Ramos (cell line): ENCODE measurements around the gene GALNT18.

Source experiments
- in situ Hi-C: fragments of 300-500 bp; cut with MboI; formaldehyde crosslinking; loops from one replicate; pipeline ENCODE4 v1.14.3; 2022; ENCODE audit warnings: low sequenced_read_pairs; ENCODE audit not compliant: unreplicated experiment

Gene GALNT18

DNA sequence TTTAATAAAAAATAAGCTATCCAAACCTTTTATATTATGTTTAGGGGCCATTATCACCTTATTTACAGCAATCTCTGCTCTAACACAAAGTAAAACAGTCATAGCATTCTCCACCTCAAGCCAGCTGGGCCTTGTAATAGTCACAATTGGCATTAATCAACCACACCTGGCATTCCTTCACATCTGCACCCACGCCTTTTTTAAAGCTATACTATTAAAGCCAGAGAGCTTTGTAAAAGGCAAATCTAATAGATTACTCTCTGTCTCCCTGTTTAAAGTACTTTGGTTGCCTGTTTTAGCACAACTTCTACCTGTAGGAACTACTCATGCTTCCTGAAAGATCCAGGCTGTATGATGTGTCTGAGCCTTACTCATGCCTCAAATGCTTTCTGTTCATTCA, 381.8 kb downstream of the GALNT18 start:
- in situ Hi-C loops, result no loop called here

DNA sequence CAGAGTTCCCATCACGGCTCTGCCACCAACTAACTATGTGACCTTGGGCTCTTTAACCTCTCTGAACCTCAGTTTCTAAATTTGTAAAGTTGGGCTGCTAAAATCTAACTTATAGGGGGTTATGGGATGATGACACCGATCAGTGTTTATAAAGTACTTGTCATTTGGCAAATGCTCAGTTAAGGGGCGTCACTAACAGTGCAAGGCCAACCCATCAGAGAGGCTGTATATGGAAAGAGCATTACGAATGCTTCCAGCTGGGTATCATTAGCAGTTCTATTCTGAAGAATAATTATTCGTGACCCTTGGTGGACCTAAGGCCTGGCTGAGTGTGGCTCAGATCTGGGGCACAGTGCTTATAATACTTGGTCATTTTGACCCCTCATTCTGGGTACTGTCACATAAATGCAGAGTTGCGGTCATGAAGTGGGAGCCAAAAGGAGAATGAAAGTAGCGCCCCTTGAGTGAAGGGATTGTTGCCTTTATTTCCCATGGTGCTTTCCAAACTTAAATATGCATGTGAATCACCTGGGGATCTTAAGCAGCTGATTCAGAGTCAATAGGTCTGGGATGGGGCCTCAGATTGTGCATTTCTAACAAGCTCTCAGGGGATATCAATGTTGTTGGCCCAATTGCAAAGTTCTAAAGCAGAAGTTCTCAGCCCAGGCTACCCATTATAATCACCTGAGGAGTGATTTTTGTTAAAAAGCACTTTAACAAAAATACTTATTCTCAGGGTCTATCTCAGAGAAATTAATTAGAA, 384.6 kb downstream of the GALNT18 start:
- in situ Hi-C loops, result no loop called here

- in situ Hi-C loops, result no loop called here
These were observed 385.2 kb downstream of the GALNT18 start for GRCh38 chr11:11236498-11237059.

DNA sequence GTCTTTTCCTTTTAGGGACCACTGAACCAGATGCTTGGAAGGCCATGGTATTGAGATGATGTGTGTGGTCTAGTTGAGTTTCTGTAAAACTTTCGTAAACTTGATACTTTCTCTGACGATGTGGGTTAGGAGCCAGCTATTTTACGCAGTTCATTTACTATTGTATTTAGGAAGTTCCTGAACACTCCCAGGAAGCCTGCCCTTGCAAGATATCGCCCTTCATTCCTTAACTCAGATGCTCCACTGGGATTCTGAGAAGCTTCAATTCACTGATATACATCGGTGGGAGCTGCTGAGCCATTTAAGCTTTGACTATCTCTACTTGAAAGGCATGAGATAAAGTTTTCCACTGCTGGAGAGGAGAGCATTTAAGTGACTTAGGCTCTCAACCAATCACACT, 390.0 kb downstream of the GALNT18 start:
- in situ Hi-C loops, result no loop called here

DNA sequence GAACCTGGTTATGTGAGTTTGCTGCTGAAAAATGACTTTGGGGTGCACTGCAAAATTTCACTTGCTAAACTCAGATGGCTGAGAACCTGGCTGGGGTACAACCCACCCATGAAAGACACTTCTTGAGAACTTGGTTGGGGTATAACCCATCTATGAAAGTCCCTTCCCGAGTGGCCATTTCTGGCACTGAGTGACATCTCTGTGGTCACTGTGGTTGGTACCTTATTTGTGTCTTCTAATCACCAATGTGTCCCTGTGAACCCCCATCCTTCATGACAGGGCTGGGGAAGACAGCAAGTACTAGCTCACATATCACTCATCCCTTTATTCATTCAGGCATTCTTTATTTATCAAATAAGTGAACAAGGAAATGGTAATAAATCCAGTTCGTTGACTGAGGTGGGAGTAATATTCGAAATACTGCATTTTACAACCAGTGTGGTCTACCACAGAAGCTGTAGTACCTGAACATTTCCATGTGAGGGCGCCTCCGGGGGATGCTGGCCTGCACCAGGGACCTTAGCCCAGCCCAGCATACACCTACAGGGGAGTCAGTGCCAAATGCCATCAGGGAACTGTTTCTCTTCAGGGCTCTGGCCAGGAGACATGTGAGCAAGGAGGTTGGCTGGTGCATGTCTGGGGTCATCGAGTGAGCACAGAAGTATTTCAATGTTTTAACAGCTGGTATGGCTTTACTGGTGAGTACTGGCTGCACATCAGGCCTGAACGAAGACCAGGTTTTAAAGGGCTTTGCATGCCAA, 390.8 kb downstream of the GALNT18 start:
- in situ Hi-C loops, result no loop called here

DNA sequence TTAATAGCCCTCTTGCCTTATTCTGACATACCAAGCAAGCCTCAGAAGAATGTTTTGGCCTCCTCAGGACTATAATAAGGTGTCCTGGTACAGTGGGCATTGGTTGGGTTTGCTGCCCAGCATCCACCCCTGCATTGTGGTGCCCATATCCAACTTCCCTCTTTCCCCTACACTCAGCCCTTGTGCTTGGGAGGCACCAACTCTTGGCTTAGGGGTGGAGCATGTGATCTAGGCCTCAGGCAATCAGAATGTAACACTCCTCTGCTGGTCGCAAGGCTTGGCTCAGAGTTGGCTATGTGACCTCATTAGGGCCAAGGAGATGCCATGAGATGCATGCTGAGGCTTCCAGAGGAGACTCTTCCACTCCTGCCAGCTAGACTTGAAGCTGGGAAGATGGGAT, 391.7 kb downstream of the GALNT18 start:
- in situ Hi-C loops, result no loop called here

DNA sequence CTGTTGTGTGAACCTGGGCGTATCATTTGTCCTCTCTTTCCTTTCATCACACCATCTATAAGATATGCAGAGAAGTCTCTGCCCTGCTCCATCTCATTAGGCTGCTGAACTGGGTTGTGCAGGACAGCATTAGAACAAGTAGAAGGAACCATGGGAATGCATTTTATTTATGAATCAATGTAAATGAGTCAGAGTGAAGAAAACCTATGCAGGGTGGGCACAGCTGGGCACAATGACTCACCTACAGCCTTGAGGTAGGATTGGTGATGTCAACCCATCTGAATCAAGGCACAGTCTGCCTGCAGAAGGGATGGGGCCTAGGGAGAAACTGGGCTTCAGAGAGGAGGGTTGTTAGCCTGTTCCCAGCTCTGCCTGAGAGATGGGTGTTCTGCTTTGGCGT, 392.2 kb downstream of the GALNT18 start:
- in situ Hi-C loops, result no loop called here

GRCh38 chr11:11227296-11228085, 394.3 kb downstream of the GALNT18 start:
- in situ Hi-C loops, result no loop called here
